ENCODE measurements around the gene NUP107.
"Not testable (repeated sequence)": the region's sequence is repeated elsewhere in the genome, so short reads cannot be mapped to it uniquely, and the experiment has no call there.

Gene NUP107

GRCh38 chr12:68686595-68687521 is at the start of gene NUP107:
Gene NUP107, plus strand, starts transcription at chr12:68686978. Its CDS starts 88 bp downstream, at chr12:68687066.
- peak; percentile 90 to 97 for DNase-seq

- not testable (repeated sequence) for DNase-seq
Observed at GRCh38 chr12:68637439-68637838, 49.3 kb upstream of the NUP107 start.

- DNase-seq: no peak
Observed at GRCh38 chr12:68638171-68638570, 48.6 kb upstream of the NUP107 start.

- DNase-seq: no peak
Observed at GRCh38 chr12:68638721-68639395, 47.9 kb upstream of the NUP107 start.

- no peak for DNase-seq
Observed at GRCh38 chr12:68639396-68639767, 47.4 kb upstream of the NUP107 start.

- no peak for DNase-seq
Observed at GRCh38 chr12:68641138-68641537, 45.6 kb upstream of the NUP107 start.

- no peak for DNase-seq
Observed at GRCh38 chr12:68646484-68646883, 40.3 kb upstream of the NUP107 start.

- DNase-seq: no peak
Observed at GRCh38 chr12:68647507-68647906, 39.3 kb upstream of the NUP107 start.

- DNase-seq: no peak
Observed at GRCh38 chr12:68648179-68648578, 38.6 kb upstream of the NUP107 start.

GRCh38 chr12:68665016-68665569 is 21.7 kb upstream of the NUP107 start:
- peak in 1 of 2 experiments; percentile 43 for DNase-seq

GRCh38 chr12:68667291-68667690 is 19.5 kb upstream of the NUP107 start:
- no peak for DNase-seq

- DNase-seq: no peak
Observed at GRCh38 chr12:68667896-68668295, 18.9 kb upstream of the NUP107 start.

GRCh38 chr12:68671179-68671578 is 15.6 kb upstream of the NUP107 start:
- DNase-seq: no peak

GRCh38 chr12:68673788-68674187 is 13.0 kb upstream of the NUP107 start:
- no peak for DNase-seq

- no peak for DNase-seq
Observed at GRCh38 chr12:68674376-68674775, 12.4 kb upstream of the NUP107 start.

GRCh38 chr12:68675101-68675842 is 11.5 kb upstream of the NUP107 start:
- no peak for DNase-seq

- not testable (repeated sequence) for DNase-seq
Observed at GRCh38 chr12:68676854-68677253, 9.9 kb upstream of the NUP107 start.

- no peak for DNase-seq
Observed at GRCh38 chr12:68686262-68686594, 550 bp upstream of the NUP107 start.

- no peak for DNase-seq
Observed at GRCh38 chr12:68695454-68695853, 8.7 kb downstream of the NUP107 start.

- DNase-seq: no peak
Observed at GRCh38 chr12:68699486-68699885, 12.7 kb downstream of the NUP107 start.

GRCh38 chr12:68727776-68728175 is 41.0 kb downstream of the NUP107 start:
- no peak for DNase-seq

- DNase-seq: no peak
Observed at GRCh38 chr12:68733661-68734071, 46.9 kb downstream of the NUP107 start.

- no peak for DNase-seq
Observed at GRCh38 chr12:68739891-68740290, 53.1 kb downstream of the NUP107 start.
